HG03139 (cell line): Measurements from ENCODE around the gene ZNF740.
A peak's percentile ranks its signal among the peaks of the same experiment; 100 is the strongest.
"Not testable (repeated sequence)": the region's sequence is repeated elsewhere in the genome, so short reads cannot be mapped to it uniquely, and the experiment has no call there.

Experiments
- ATAC-seq: cut with Tn5 transposase; IDR thresholded peaks from one replicate; pipeline ENCODE4 v1.9.1; 2021; ENCODE audit not compliant: unreplicated experiment

ZNF740 gene

GRCh38 chr12:53172352-53172751 lies 8.2 kb upstream of the ZNF740 start:
- ATAC-seq = no peak

DNA sequence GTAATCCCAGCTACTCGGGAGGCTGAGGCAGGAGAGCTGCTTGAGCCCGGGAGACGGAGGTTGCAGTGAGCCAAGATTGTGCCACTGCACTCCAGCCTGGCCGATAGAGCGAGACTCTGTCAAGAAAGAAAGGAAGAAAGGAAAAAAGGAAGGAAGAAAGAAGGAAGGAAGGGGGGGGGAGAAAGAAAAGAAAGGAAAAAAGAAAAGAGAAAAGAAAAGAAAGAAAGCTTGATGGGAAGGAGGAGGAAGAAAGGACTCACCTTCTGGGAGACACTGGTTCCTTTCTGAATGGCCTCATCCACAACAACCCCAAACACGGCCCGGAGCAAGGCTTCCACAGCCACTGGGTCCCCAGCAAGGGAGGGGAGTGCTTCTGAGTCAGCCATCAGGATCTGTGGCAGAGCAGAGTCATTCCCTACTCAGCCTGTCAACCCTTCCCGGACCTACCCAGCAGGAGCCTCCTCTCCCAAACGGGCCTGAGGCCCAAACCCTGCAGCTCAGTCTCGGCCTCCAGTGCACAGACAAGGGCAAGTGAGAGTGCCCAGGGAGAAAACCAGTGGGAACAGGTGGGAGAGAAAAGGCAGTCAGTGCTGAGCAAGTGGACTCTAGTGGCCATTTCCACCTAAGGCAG lies 7.3 kb upstream of the ZNF740 start:
- no peak for ATAC-seq

- ATAC-seq = no peak
Observed at GRCh38 chr12:53174881-53175491, 5.5 kb upstream of the ZNF740 start.

DNA sequence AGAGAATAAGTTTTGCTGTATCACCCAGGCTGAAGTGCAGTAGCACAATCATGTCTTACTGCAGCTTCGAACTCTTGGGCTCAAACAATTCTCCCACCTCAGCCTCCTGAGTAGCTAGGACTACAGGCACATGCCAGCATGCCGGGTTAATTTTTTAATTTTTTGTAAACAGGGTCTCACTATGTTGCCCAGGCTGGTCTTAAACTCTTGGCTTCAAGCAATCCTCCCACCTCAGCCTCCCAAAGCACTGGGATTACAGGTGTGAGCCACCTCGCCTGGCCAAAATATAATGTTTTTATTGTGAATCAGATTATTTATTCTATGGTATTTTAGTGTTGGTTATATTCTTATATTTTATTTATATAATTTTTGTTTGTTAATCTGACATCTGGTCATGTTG lies 3.8 kb upstream of the ZNF740 start:
- no peak for ATAC-seq

DNA sequence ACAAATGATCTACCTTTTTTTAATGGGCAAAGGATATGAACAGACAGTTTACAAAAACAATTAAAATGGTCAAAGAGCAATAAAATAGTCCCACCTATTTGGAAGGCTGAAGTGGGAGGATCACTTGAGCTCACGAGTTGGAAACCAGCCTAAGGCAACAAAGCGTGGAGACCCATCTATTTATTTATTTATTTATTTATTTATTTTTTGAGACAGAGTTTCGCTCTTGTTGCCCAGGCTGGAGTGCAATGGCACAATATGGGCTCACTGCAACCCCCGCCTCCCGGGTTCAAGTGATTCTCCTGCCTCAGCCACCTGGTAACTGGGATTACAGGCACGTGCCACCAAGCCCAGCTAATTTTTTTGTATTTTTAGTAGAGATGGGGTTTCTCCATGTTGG lies 3.1 kb upstream of the ZNF740 start:
- ATAC-seq = not testable (repeated sequence)

- not testable (repeated sequence) for ATAC-seq
Observed at GRCh38 chr12:53178803-53179202, 1.7 kb upstream of the ZNF740 start.

DNA sequence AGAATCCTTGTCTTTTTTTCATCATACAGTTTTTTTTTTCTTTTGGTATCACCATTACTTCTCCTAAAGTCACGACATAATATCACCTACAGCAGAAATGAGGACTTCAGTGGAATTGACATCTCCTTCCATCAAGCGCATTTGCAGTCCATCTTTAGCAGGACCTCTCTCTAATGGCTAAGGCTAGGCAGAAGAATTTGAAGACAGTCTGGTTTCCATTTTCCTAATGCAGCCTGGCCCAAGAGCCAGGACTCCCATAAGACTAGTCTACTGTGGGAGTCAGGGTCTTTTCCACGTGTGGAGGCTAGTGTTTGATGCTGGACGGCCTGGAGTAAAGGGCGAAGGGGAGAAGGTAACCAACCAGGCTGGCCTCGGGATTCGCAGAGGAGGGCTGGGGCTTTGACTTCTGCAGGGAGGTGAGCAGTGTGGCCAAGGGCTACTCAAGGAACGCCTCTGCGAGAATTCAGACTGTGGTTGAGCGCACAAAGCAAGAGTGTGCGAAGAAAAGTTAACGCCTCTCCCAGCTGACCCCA lies 769 bp upstream of the ZNF740 start:
- peak; percentile 12 for ATAC-seq

DNA sequence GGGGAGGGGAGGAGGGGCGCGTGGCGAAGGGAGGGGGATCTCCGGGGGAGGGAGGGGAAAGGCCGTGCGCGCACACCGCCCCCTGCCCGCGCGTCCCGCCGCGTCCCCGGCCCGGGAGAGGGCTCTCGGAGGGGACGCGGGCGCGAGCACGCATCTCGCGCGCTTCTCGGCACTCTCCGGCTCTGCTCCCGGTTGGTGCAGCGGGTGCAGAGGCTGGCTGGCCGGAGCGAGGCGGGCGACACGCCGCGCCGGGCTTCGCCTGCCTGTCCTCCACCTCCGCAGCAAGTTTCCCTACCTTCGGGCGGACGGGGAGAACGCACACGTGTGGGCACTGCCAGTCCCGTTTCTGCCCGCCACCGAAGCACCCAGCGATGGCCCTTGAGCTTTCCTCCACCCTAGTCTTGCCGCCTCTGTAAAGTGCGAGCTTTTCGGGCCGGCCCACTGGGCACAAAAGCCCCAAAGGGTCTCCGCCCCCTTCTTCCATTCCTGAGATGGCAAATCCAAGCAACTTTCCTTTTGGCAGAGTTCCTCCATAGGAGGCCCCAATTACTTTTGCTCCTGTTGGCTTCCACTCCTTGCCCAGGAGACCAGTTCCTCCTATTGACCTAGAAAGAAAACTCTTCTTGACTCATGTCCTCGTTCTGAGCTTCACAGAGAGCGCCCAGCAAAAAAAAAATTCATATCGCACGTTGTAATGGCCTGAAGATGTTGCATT lies 566 bp downstream of the ZNF740 start:
- ATAC-seq = peak; percentile 38

DNA sequence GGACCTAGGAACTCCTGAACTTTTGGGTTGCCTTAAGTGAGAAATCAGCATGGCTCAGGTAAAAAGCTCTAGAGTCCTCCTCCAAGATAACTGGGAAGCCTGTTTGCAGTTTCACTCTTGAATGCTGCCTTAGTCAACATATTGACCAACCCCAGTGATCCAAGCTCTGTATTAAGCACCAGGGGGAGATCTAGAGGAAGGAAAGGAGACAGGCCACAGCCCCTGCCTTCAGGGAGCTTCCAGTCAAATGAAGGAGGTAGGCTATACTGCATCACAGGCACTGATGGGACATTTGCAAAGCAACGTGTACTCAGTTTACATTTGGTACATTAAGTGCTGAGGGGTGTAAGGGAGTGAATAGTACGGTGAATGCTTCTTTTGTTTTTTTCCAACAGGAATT lies 1.4 kb downstream of the ZNF740 start:
- no peak for ATAC-seq

GRCh38 chr12:53182903-53183302 lies 2.4 kb downstream of the ZNF740 start:
- no peak for ATAC-seq

- ATAC-seq = no peak
Observed at GRCh38 chr12:53184828-53185227, 4.3 kb downstream of the ZNF740 start.

DNA sequence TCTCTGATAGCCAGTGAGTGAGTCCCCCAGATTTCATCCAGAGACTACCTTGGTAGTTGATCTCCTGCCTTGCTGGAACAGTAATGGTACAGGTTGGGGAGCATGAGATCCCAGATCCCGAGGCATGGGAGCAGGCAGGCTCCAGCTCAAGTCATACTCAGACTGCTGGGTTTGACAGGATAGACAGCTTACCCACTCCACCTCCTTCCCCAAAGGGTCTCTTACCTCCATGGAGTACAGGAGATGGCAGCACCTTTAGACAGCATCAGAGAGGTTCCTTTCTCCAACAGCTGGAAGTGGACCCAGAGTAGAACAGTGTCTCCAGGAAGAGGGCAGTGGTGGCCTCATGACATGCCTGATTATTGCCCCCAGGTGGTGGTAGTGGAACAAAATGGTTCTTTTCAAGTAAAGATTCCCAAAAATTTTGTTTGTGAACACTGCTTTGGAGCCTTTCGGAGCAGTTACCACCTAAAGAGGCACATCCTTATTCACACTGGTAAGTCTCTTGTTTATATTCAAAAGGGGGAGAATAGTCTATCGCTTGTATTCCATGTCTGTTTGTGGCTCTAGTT lies 5.1 kb downstream of the ZNF740 start:
- ATAC-seq = no peak

- no peak for ATAC-seq
Observed at GRCh38 chr12:53186745-53187144, 6.2 kb downstream of the ZNF740 start.

DNA sequence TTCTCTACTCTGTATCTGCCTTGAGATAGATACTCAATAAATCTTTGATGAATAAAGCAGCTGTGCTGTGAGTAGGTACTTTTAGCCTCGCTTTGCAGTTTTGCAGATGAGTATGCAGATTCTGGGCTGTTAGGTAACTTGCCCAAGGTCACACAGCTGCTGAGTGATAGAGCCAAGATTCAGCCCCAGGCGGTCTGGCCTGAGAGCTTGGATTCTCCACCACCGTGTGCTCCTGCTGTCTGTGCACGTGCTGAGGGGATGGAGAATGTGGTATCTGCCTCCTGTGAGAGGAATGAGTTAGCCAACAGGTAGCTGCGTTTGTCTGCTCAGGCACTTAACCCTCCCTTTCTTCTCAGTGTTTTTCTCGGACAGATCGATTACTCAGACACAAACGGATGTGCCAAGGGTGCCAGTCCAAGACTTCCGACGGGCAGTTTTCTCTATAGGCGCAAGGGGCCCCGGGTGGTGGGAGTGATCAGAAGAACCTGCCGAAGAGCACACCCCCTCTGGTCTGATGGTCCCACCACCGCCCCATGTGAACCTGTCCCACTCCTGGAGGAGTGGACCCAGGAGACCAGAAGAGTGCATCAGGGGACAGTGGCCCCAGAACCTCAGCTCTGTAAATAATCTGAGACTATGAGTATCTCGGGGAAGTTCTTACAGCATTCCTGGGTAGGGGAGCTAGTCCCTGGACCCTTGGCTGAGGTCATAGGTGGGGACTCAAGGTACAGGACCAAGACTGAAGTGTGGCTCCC lies 6.8 kb downstream of the ZNF740 start:
- no peak for ATAC-seq

DNA sequence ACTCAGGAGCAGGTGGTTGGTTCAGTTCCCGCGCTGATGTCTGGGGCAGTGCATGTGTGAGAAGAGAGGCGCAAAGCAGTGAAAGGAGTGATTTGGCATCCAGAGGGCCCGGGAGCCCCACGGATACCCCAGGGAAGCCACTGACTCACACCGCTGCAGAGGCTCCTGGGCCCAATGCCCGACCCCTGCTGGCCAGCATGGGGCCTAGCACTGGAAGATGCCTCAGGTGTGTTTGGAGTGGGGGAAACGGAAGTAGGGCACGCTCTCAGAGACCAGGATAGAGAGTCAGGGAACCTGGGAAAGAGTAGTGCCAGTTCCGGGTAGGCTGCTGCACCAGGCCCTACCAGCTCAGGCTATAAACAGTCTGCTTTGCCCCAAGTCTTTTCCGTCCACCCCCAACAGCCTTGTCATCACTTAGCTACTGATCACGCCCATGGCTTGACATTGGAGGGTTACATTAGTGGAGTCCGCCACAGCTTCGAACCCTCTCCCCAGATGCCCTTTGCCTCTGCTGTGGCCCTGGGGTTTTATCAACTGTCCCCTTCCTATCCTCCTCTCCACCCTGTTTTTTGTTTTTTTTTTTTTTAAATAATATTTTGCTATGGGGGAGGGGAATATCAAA lies 9.7 kb downstream of the ZNF740 start:
- ATAC-seq = no peak

DNA sequence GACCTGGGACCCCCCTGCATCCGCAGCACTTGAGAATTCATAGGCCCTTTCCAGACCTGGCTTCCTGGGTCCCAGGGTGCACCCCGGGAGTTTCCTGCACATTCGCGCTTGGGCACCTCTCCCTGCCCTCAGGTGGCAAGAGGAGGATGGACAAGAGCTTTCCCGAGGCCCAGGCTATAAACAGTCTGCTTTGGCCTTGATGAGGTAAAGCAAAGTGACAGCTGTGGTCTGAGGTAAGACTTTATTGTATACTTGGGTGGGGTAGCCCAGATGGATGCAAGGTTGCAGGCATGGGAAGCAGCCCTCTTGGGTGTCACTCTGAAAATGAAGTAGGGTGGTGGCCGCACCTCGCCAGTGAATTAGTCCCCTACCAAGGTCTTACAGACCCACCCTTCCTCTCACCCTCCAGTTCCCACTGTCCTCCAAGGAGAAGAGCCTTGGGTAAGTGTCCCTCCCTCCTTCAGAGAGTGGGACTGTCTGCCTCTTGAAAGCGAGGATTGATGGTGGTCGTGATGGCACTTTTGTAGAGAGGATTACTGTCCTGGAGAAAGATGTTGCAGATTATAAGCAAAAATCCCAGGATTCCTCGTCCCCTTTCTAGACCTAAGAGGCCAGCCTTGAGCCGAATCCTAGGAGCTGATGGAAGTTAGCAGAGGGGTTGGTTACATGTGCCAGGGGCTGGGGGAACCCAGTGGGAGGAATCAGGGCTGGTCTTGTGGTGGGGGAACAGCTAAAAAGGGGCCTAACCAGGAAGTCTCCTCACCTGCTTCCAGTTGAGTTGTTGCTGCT lies 10.8 kb downstream of the ZNF740 start:
- no peak for ATAC-seq

GRCh38 chr12:53191885-53192530 lies 11.5 kb downstream of the ZNF740 start:
- no peak for ATAC-seq

DNA sequence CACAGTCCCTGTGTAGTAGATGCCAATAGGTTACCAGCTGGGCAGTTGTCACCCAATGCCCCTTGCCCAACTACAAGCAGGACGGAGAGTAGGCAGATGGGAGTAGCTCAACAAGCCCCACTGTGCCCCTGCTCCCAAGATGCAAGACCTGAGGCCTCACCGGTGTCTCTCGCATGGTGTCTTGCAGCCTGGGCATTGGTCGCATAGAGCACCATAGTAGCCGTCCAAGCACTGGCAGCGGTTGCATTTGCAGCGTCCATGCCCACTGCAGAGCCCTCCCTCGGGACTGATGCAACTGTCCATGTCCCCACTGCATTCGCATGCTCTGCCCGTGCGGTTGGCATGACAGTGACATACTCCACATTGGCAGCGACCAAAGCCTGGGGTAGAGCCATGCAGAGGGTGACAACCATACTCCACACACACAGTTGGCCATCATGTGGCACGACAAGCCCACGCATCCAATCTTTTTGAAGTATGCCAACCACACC lies 12.1 kb downstream of the ZNF740 start:
- no peak for ATAC-seq

- ATAC-seq = no peak
Observed at GRCh38 chr12:53193040-53193439, 12.5 kb downstream of the ZNF740 start.
